HUES48 (cell line): ENCODE data around the gene MFSD6.

ENCODE experiments used
- H3K27ac ChIP-seq: one replicate; pipeline ENCODE4 v1.7.0; 2013; ENCODE audit warnings: low read depth, low read length, inconsistent platforms
- H3K27me3 ChIP-seq: 2 replicates; pipeline ENCODE4 v1.6.1; 2013; ENCODE audit warnings: mild to moderate bottlenecking, low read length; ENCODE audit not compliant: control insufficient read depth, insufficient read depth
- H3K36me3 ChIP-seq: 2 replicates; pipeline ENCODE4 v1.6.1; 2013; ENCODE audit warnings: low read length; ENCODE audit not compliant: control insufficient read depth, insufficient read depth
- H3K4me1 ChIP-seq: 2 replicates; pipeline ENCODE4 v1.6.1; 2013; ENCODE audit warnings: mild to moderate bottlenecking, low read length; ENCODE audit not compliant: control insufficient read depth, insufficient read depth
- H3K4me3 ChIP-seq: 2 replicates; pipeline ENCODE4 v1.5.1; 2013; ENCODE audit warnings: mild to moderate bottlenecking, low read depth, low read length
- H3K9ac ChIP-seq: 2 replicates; pipeline ENCODE4 v1.6.1; 2013; ENCODE audit warnings: mild to moderate bottlenecking, low read depth, low read length, moderate library complexity
- H3K9me3 ChIP-seq: 2 replicates; pipeline ENCODE4 v1.6.1; 2013; ENCODE audit warnings: low read length; ENCODE audit not compliant: control insufficient read depth, insufficient read depth

Gene MFSD6

GRCh38 chr2:190533968-190534309 is 125.8 kb downstream of the MFSD6 start:
- Histone ChIP-seq H3K36me3 (no peaks in the 10 kb centered on the region), H3K27ac (peak overlapping the region; percentile 98), H3K9ac (peak overlapping the region; percentile 89), H3K27me3 (no peaks in the 10 kb centered on the region), H3K4me1 (peaks cover 22% of the 10 kb centered on the region), H3K9me3 (peaks cover 13% of the 10 kb centered on the region), H3K4me3 (peak overlapping the region; percentile 67)

GRCh38 chr2:190534310-190535120 is 126.4 kb downstream of the MFSD6 start, which contains the start of gene NEMP2:
NEMP2 (minus strand) TSS chr2:190534722; CDS start chr2:190534655, 67 bp downstream.
- H3K9ac ChIP-seq = peak within 1 kb of the TSS; percentile 89
- peaks cover 22% of the 10 kb centered on the region for H3K4me1 ChIP-seq
- no peaks in the 10 kb centered on the region for H3K27me3 ChIP-seq
- peak within 1 kb of the TSS; percentile 67 for H3K4me3 ChIP-seq
- H3K9me3 ChIP-seq = peaks cover 17% of the 10 kb centered on the region
- H3K36me3 ChIP-seq = no peaks in the 10 kb centered on the region
- peak within 1 kb of the TSS; percentile 98 for H3K27ac ChIP-seq

- H3K4me3 ChIP-seq = peak overlapping the region; percentile 67
- H3K27me3 ChIP-seq = no peaks in the 10 kb centered on the region
- peak overlapping the region; percentile 98 for H3K27ac ChIP-seq
- H3K9ac ChIP-seq = peak overlapping the region; percentile 89; the same call in 1 of the 2 replicates
- H3K9me3 ChIP-seq = peaks cover 22% of the 10 kb centered on the region
- H3K4me1 ChIP-seq = peaks cover 22% of the 10 kb centered on the region
- H3K36me3 ChIP-seq = no peaks in the 10 kb centered on the region
Observed at GRCh38 chr2:190535121-190535439, 126.9 kb downstream of the MFSD6 start.

GRCh38 chr2:190535586-190535985 is 127.4 kb downstream of the MFSD6 start:
- no peaks in the 10 kb centered on the region for H3K36me3 ChIP-seq
- peak overlapping the region; percentile 76 for H3K27ac ChIP-seq
- no peak overlapping the region for H3K9ac ChIP-seq
- H3K4me3 ChIP-seq = peak overlapping the region; percentile 67
- H3K9me3 ChIP-seq = peaks cover 27% of the 10 kb centered on the region
- no peaks in the 10 kb centered on the region for H3K27me3 ChIP-seq
- H3K4me1 ChIP-seq = peaks cover 22% of the 10 kb centered on the region

GRCh38 chr2:190537765-190538164 is 129.6 kb downstream of the MFSD6 start:
- Histone ChIP-seq H3K9ac (no peak overlapping the region), H3K27me3 (no peaks in the 10 kb centered on the region), H3K27ac (no peak overlapping the region), H3K9me3 (peaks cover 27% of the 10 kb centered on the region), H3K4me3 (no peak overlapping the region; the same call in 1 of the 2 replicates), H3K36me3 (no peaks in the 10 kb centered on the region), H3K4me1 (peaks cover 22% of the 10 kb centered on the region)

- Histone ChIP-seq H3K9ac (no peak overlapping the region), H3K4me1 (peaks cover 22% of the 10 kb centered on the region), H3K27ac (no peak overlapping the region), H3K4me3 (no peak overlapping the region; the same call in 1 of the 2 replicates), H3K9me3 (peaks cover 27% of the 10 kb centered on the region), H3K36me3 (no peaks in the 10 kb centered on the region), H3K27me3 (no peaks in the 10 kb centered on the region)
Observed at GRCh38 chr2:190538201-190538600, 130.0 kb downstream of the MFSD6 start.

- no peak overlapping the region for H3K4me3 ChIP-seq
- no peak overlapping the region for H3K27ac ChIP-seq
- H3K36me3 ChIP-seq = no peaks in the 10 kb centered on the region
- peaks cover 27% of the 10 kb centered on the region for H3K9me3 ChIP-seq
- peaks cover 19% of the 10 kb centered on the region for H3K4me1 ChIP-seq
- no peaks in the 10 kb centered on the region for H3K27me3 ChIP-seq
- no peak overlapping the region for H3K9ac ChIP-seq
Observed at GRCh38 chr2:190540048-190540447, 131.9 kb downstream of the MFSD6 start.

GRCh38 chr2:190545093-190545492 is 136.9 kb downstream of the MFSD6 start:
- Histone ChIP-seq H3K27me3 (no peaks in the 10 kb centered on the region), H3K4me1 (no peaks in the 10 kb centered on the region), H3K4me3 (no peak overlapping the region), H3K9me3 (peaks cover 4% of the 10 kb centered on the region; the same call in 1 of the 2 replicates), H3K27ac (no peak overlapping the region), H3K36me3 (no peaks in the 10 kb centered on the region), H3K9ac (no peak overlapping the region)

GRCh38 chr2:190545555-190546385 is 137.6 kb downstream of the MFSD6 start:
- H3K36me3 ChIP-seq = no peaks in the 10 kb centered on the region
- no peak overlapping the region for H3K4me3 ChIP-seq

GRCh38 chr2:190546734-190547133 is 138.6 kb downstream of the MFSD6 start:
- Histone ChIP-seq H3K27ac (no peak overlapping the region), H3K27me3 (no peaks in the 10 kb centered on the region), H3K4me3 (no peak overlapping the region), H3K9me3 (no peaks in the 10 kb centered on the region), H3K9ac (no peak overlapping the region), H3K4me1 (no peaks in the 10 kb centered on the region), H3K36me3 (no peaks in the 10 kb centered on the region)

More at GRCh38 chr2:190545555-190546385, 137.6 kb downstream of the MFSD6 start:
- H3K27ac ChIP-seq = no peak overlapping the region
- no peaks in the 10 kb centered on the region for H3K9me3 ChIP-seq
- no peaks in the 10 kb centered on the region for H3K4me1 ChIP-seq
- H3K9ac ChIP-seq = no peak overlapping the region
- no peaks in the 10 kb centered on the region for H3K27me3 ChIP-seq

GRCh38 chr2:190547886-190548285 is 139.7 kb downstream of the MFSD6 start:
- no peak overlapping the region for H3K27ac ChIP-seq
- no peaks in the 10 kb centered on the region for H3K36me3 ChIP-seq
- H3K27me3 ChIP-seq = no peaks in the 10 kb centered on the region
- H3K9me3 ChIP-seq = no peaks in the 10 kb centered on the region
- H3K4me3 ChIP-seq = no peak overlapping the region
- H3K4me1 ChIP-seq = no peaks in the 10 kb centered on the region
- no peak overlapping the region for H3K9ac ChIP-seq
